Activated B cell treated with CpG ODN at 0.5 μM for 24 hours (primary cell): Measurements from ENCODE around the gene ARHGAP15. TPM values are rescaled to one million over a fixed set of nuclear protein-coding genes. Genes with fewer than 3 reads are reported as not detected.

Source experiments
- ATAC-seq: fragments of 200-7000 bp; cut with Tn5 transposase; one replicate; pipeline ENCODE4 v1.10.0; 2021; ENCODE audit warnings: low read depth, mild to moderate bottlenecking, moderate library complexity
- CTCF ChIA-PET: fragments of 350-600 bp; sonication (Branson Sonifier 250); formaldehyde crosslinking; loops from one replicate; lab custom pipeline; 2021; ENCODE audit warnings: antibody characterized with exemption; lab: Charles Lee
- POLR2A ChIA-PET: fragments of 350-600 bp; sonication (Branson Sonifier 250); formaldehyde crosslinking; loops from one replicate; lab custom pipeline; 2021; ENCODE audit warnings: antibody characterized with exemption; lab: Charles Lee
- DNase-seq: peaks from one replicate; pipeline ENCODE4 v3.0.0; 2022
- H3K27ac Mint-ChIP-seq: one replicate; pipeline ENCODE4 v1.8.0; 2020; ENCODE audit warnings: mixed read lengths
- H3K27me3 Mint-ChIP-seq: one replicate; pipeline ENCODE4 v1.8.0; 2021; ENCODE audit warnings: mixed read lengths
- H3K36me3 Mint-ChIP-seq: one replicate; pipeline ENCODE4 v1.8.0; 2021; ENCODE audit warnings: low read depth, mixed read lengths
- H3K4me1 Mint-ChIP-seq: one replicate; pipeline ENCODE4 v1.8.0; 2021; ENCODE audit warnings: mixed read lengths
- H3K4me3 Mint-ChIP-seq: one replicate; pipeline ENCODE4 v1.8.0; 2020; ENCODE audit warnings: mild to moderate bottlenecking, mixed read lengths
- H3K9me3 Mint-ChIP-seq: one replicate; pipeline ENCODE4 v1.8.0; 2020; ENCODE audit warnings: mixed read lengths
- CTCF ChIP-seq: fragments of 200-600 bp; IDR thresholded peaks from one replicate; pipeline ENCODE4 v1.8.0; 2022; ENCODE audit warnings: antibody characterized with exemption, mild to moderate bottlenecking
- intact Hi-C: fragments of 100-400 bp; cut with micrococcal nuclease; formaldehyde crosslinking; loops from one replicate; pipeline ENCODE4 v1.15.1; 2024
- total RNA-seq: library from RNA; stranded (reverse); gene quantifications from 2 replicates; pipeline ENCODE4 v1.2.3, GENCODE V29; 2022

Gene ARHGAP15
- total RNA-seq, 1 donor from 2014 or later = 112 TPM

GRCh38 chr2:143696651-143697050 lies 567.4 kb downstream of the ARHGAP15 start:
- ATAC-seq (no peak), DNase-seq (no peak)
- no peaks in the 10 kb centered on the region for H3K9me3 Mint-ChIP-seq
- H3K36me3 Mint-ChIP-seq = peaks cover 25% of the 10 kb centered on the region
- TF ChIP-seq CTCF = no peak
- intact Hi-C loops = no loop called here
- peaks cover 2% of the 10 kb centered on the region for H3K4me1 Mint-ChIP-seq
- POLR2A ChIA-PET = no interaction called here
- no peak overlapping the region for H3K4me3 Mint-ChIP-seq
- H3K27ac Mint-ChIP-seq = no peak overlapping the region
- CTCF ChIA-PET = no interaction called here
- H3K27me3 Mint-ChIP-seq = no peaks in the 10 kb centered on the region

GRCh38 chr2:143697744-143698143 lies 568.5 kb downstream of the ARHGAP15 start:
- no peak overlapping the region for H3K4me3 Mint-ChIP-seq
- intact Hi-C loops = no loop called here
- peaks cover 2% of the 10 kb centered on the region for H3K4me1 Mint-ChIP-seq
- H3K9me3 Mint-ChIP-seq = no peaks in the 10 kb centered on the region
- no peaks in the 10 kb centered on the region for H3K27me3 Mint-ChIP-seq
- ATAC-seq (no peak), DNase-seq (no peak)
- peaks cover 21% of the 10 kb centered on the region for H3K36me3 Mint-ChIP-seq
- ChIA-PET CTCF (no interaction called here), POLR2A (interaction anchor here (0.6 kb wide), 1 partner anchor 63 kb away, joined by 6 read pairs; no protein-coding TSS in a partner anchor)
- TF ChIP-seq CTCF = no peak
- H3K27ac Mint-ChIP-seq = no peak overlapping the region

- ATAC-seq (no peak), DNase-seq (no peak)
- POLR2A ChIA-PET = interaction anchor here (0.6 kb wide), 1 partner anchor 64 kb away, joined by 6 read pairs; no protein-coding TSS in a partner anchor
- Mint-ChIP-seq H3K36me3 (peaks cover 24% of the 10 kb centered on the region), H3K27me3 (no peaks in the 10 kb centered on the region), H3K9me3 (no peaks in the 10 kb centered on the region), H3K27ac (no peak overlapping the region), H3K4me1 (peaks cover 2% of the 10 kb centered on the region), H3K4me3 (no peak overlapping the region)
- CTCF ChIA-PET = no interaction called here
- no peak for TF ChIP-seq CTCF
- intact Hi-C loops = no loop called here
Observed at GRCh38 chr2:143698352-143698751, 569.1 kb downstream of the ARHGAP15 start.

GRCh38 chr2:143698888-143699570 lies 569.8 kb downstream of the ARHGAP15 start:
- no peaks in the 10 kb centered on the region for H3K9me3 Mint-ChIP-seq
- peaks cover 30% of the 10 kb centered on the region for H3K36me3 Mint-ChIP-seq
- no peak for ATAC-seq
- intact Hi-C loops = no loop called here
- no peak for DNase-seq
- CTCF ChIA-PET = no interaction called here
- H3K27ac Mint-ChIP-seq = no peak overlapping the region
- no peaks in the 10 kb centered on the region for H3K27me3 Mint-ChIP-seq
- H3K4me3 Mint-ChIP-seq = no peak overlapping the region
- POLR2A ChIA-PET = no interaction called here
- peaks cover 2% of the 10 kb centered on the region for H3K4me1 Mint-ChIP-seq
- TF ChIP-seq CTCF = no peak

GRCh38 chr2:143700865-143701264 lies 571.6 kb downstream of the ARHGAP15 start:
- Mint-ChIP-seq H3K27ac (no peak overlapping the region), H3K4me1 (peaks cover 2% of the 10 kb centered on the region), H3K4me3 (no peak overlapping the region), H3K9me3 (no peaks in the 10 kb centered on the region), H3K36me3 (peaks cover 46% of the 10 kb centered on the region), H3K27me3 (no peaks in the 10 kb centered on the region)
- no peak for TF ChIP-seq CTCF
- intact Hi-C loops = no loop called here
- CTCF ChIA-PET = interaction anchor here (1.0 kb wide), 1 partner anchor 14 kb away, joined by 4 read pairs; no protein-coding TSS in a partner anchor
- POLR2A ChIA-PET = no interaction called here
- no peak for DNase-seq
- ATAC-seq = no peak
